AG04449 (cell line): Measurements from ENCODE around the gene ZNF497.

Source experiments
- CTCF ChIA-PET: fragments of 350-600 bp; formaldehyde crosslinking; extraction: SDS; loops from one replicate; lab custom pipeline; 2021; ENCODE audit warnings: antibody characterized with exemption; lab: Yijun Ruan, JAX
- POLR2A ChIA-PET: fragments of 400-600, 350-600 bp; formaldehyde crosslinking; extraction: SDS; loops from one replicate; lab custom pipeline; 2020; ENCODE audit warnings: antibody characterized with exemption, inconsistent platforms; lab: Yijun Ruan, JAX
- DNase-seq: peaks from one replicate; pipeline ENCODE4 v3.0.0-alpha.2; 2010; ENCODE audit warnings: low read depth, low spot score
- H3K4me3 ChIP-seq: 2 replicates; pipeline ENCODE4 v1.5.1; 2011; ENCODE audit warnings: low read depth, mild to moderate bottlenecking, control low read depth, low read length
- CTCF ChIP-seq: IDR thresholded peaks from one replicate; pipeline ENCODE4 v1.5.1; 2011; ENCODE audit warnings: mild to moderate bottlenecking, moderate library complexity, low read length, control low read depth, inconsistent platforms; ENCODE audit not compliant: insufficient read depth; ENCODE audit errors: missing control alignments

Gene ZNF497

GRCh38 chr19:58401840-58402421 is 39.4 kb upstream of the ZNF497 start:
- peak overlapping the region; percentile 79 for H3K4me3 ChIP-seq
- no peak for DNase-seq
- CTCF ChIA-PET = no interaction called here
- POLR2A ChIA-PET = no interaction called here
- TF ChIP-seq CTCF = no peak

GRCh38 chr19:58400916-58401839 is 38.6 kb upstream of the ZNF497 start:
- H3K4me3 ChIP-seq = peak overlapping the region; percentile 79
- TF ChIP-seq CTCF = no peak
- ChIA-PET CTCF (no interaction called here), POLR2A (no interaction called here)
- peak; percentile 94 for DNase-seq

GRCh38 chr19:58400316-58400915 is 37.9 kb upstream of the ZNF497 start:
- DNase-seq = no peak
- ChIA-PET CTCF (no interaction called here), POLR2A (no interaction called here)
- no peak for TF ChIP-seq CTCF
- peak overlapping the region; percentile 76 for H3K4me3 ChIP-seq

GRCh38 chr19:58399903-58400302 is 37.4 kb upstream of the ZNF497 start:
- H3K4me3 ChIP-seq = no peak overlapping the region
- no peak for TF ChIP-seq CTCF
- CTCF ChIA-PET = no interaction called here
- DNase-seq = no peak
- POLR2A ChIA-PET = no interaction called here

GRCh38 chr19:58398545-58398944 is 36.0 kb upstream of the ZNF497 start:
- no peak overlapping the region for H3K4me3 ChIP-seq
- TF ChIP-seq CTCF = no peak
- CTCF ChIA-PET = no interaction called here
- POLR2A ChIA-PET = no interaction called here
- DNase-seq = no peak

- TF ChIP-seq CTCF = no peak
- POLR2A ChIA-PET = no interaction called here
- H3K4me3 ChIP-seq = no peak overlapping the region
- CTCF ChIA-PET = no interaction called here
- no peak for DNase-seq
These were observed 35.5 kb upstream of the ZNF497 start for GRCh38 chr19:58398087-58398486.
